ENCODE results near the gene THBS1. TPM values are rescaled to one million over a fixed set of nuclear protein-coding genes. Genes with fewer than 3 reads are reported as not detected.

The THBS1 gene
- total and polyA plus RNA-seq, 4 donors = 35.3 to 544 (median 325) TPM

GRCh38 chr15:39553947-39554693 lies 26.8 kb upstream of the THBS1 start:
- DNase-seq (peak in 2 of 3 donors; percentile 64 to 78), ATAC-seq (ENCODE audit: insufficient read depth, low FRiP score) (no peak)
- 48 to 62% methylated on average over 2 of the region's 2 CpGs for WGBS, 2 donors
- peaks cover 0 to 2% (median 0%) of the 10 kb centered on the region in 4 donors for H3K9me3 ChIP-seq (ENCODE audit: control insufficient read depth in 4 of 4, insufficient read depth in 3 of 4, low read length in 3 of 4)
- no peak for TF ChIP-seq CTCF (IDR thresholded peaks at IDR 0.05; ENCODE audit: control extremely low read depth, extremely low read depth)
- peaks cover 0 to 42% (median 3%) of the 10 kb centered on the region in 5 donors for H3K4me1 ChIP-seq (ENCODE audit: control insufficient read depth in 5 of 5, insufficient read depth in 5 of 5, low read length in 5 of 5)
- H3K27me3 ChIP-seq (ENCODE audit: control insufficient read depth in 3 of 3, insufficient read depth in 3 of 3, low read length in 2 of 3) = no peaks in the 10 kb centered on the region
- no peak overlapping the region for H3K4me3 ChIP-seq
- H3K9ac ChIP-seq (ENCODE audit: insufficient read depth in 1 of 2, low read length in 2 of 2) = no peak overlapping the region
- no peak overlapping the region for H3K27ac ChIP-seq (ENCODE audit: low read depth in 1 of 2, low read length in 1 of 2)
- H3K36me3 ChIP-seq (ENCODE audit: control insufficient read depth in 4 of 4, insufficient read depth in 4 of 4, low read length in 4 of 4) = no peaks in the 10 kb centered on the region

- H3K4me1 ChIP-seq (ENCODE audit: control insufficient read depth in 5 of 5, insufficient read depth in 5 of 5, low read length in 5 of 5) = peaks cover 0 to 42% (median 3%) of the 10 kb centered on the region in 5 donors
- H3K27ac ChIP-seq (ENCODE audit: low read depth in 1 of 2, low read length in 1 of 2) = no peak overlapping the region
- H3K36me3 ChIP-seq (ENCODE audit: control insufficient read depth in 4 of 4, insufficient read depth in 4 of 4, low read length in 4 of 4) = no peaks in the 10 kb centered on the region
- no peaks in the 10 kb centered on the region for H3K27me3 ChIP-seq (ENCODE audit: control insufficient read depth in 3 of 3, insufficient read depth in 3 of 3, low read length in 2 of 3)
- DNase-seq = no peak
- H3K9ac ChIP-seq (ENCODE audit: insufficient read depth in 1 of 2, low read length in 2 of 2) = no peak overlapping the region
- H3K4me3 ChIP-seq = no peak overlapping the region
- peaks cover 0 to 2% (median 0%) of the 10 kb centered on the region in 4 donors for H3K9me3 ChIP-seq (ENCODE audit: control insufficient read depth in 4 of 4, insufficient read depth in 3 of 4, low read length in 3 of 4)
- ATAC-seq (ENCODE audit: insufficient read depth, low FRiP score) = no peak
- no peak for TF ChIP-seq CTCF (IDR thresholded peaks at IDR 0.05; ENCODE audit: control extremely low read depth, extremely low read depth)
These were observed 26.0 kb upstream of the THBS1 start for GRCh38 chr15:39554746-39555387.

GRCh38 chr15:39555885-39556284 lies 25.0 kb upstream of the THBS1 start:
- no peak for DNase-seq
- peaks cover 0 to 42% (median 3%) of the 10 kb centered on the region in 5 donors for H3K4me1 ChIP-seq (ENCODE audit: control insufficient read depth in 5 of 5, insufficient read depth in 5 of 5, low read length in 5 of 5)
- peaks cover 0 to 2% (median 0%) of the 10 kb centered on the region in 4 donors for H3K9me3 ChIP-seq (ENCODE audit: control insufficient read depth in 4 of 4, insufficient read depth in 3 of 4, low read length in 3 of 4)
- no peaks in the 10 kb centered on the region for H3K27me3 ChIP-seq (ENCODE audit: control insufficient read depth in 3 of 3, insufficient read depth in 3 of 3, low read length in 2 of 3)
- WGBS, 2 donors = 82 to 87% methylated on average over 4 of the region's 4 CpGs
- no peak for ATAC-seq (ENCODE audit: insufficient read depth, low FRiP score)
- no peaks in the 10 kb centered on the region for H3K36me3 ChIP-seq (ENCODE audit: control insufficient read depth in 4 of 4, insufficient read depth in 4 of 4, low read length in 4 of 4)
- H3K4me3 ChIP-seq = no peak overlapping the region
- H3K9ac ChIP-seq (ENCODE audit: insufficient read depth in 1 of 2, low read length in 2 of 2) = no peak overlapping the region
- H3K27ac ChIP-seq (ENCODE audit: low read depth in 1 of 2, low read length in 1 of 2) = no peak overlapping the region
- TF ChIP-seq CTCF (IDR thresholded peaks at IDR 0.05; ENCODE audit: control extremely low read depth, extremely low read depth) = no peak

Data from lung (tissue), 12 donors.